Astrocyte (in vitro differentiated cells and primary cell): ENCODE results near the gene LRRC8A. TPM values are rescaled to one million over a fixed set of nuclear protein-coding genes. Genes with fewer than 3 reads are reported as not detected.

ENCODE experiments used
- DNase-seq: peaks from one replicate; pipeline ENCODE4 v3.0.0-alpha.2; 2010; ENCODE audit warnings: low read depth
- FAIRE-seq: peaks from 2 replicates; lab custom pipeline; 2011; peaks lifted over from hg19 to GRCh38; lab: Jason Lieb, UNC
- H2AFZ ChIP-seq: 2 replicates; pipeline ENCODE4 v1.6.0; 2012; ENCODE audit warnings: low read depth, low read length, inconsistent platforms
- H3K27ac ChIP-seq: 2 replicates; pipeline ENCODE4 v1.5.1; 2011; ENCODE audit warnings: low read depth, low read length, inconsistent platforms
- H3K27me3 ChIP-seq: 2 replicates; pipeline ENCODE4 v1.6.0; 2011; ENCODE audit warnings: low read length, inconsistent platforms; ENCODE audit not compliant: insufficient read depth
- H3K36me3 ChIP-seq: 2 replicates; pipeline ENCODE4 v1.5.1; 2011; ENCODE audit warnings: low read length, inconsistent platforms; ENCODE audit not compliant: insufficient read depth
- H3K4me1 ChIP-seq: 2 replicates; pipeline ENCODE4 v1.5.1; 2011; ENCODE audit warnings: low read length, inconsistent platforms; ENCODE audit not compliant: insufficient read depth
- H3K4me2 ChIP-seq: 2 replicates; pipeline ENCODE4 v1.6.0; 2012; ENCODE audit warnings: low read length, inconsistent platforms
- H3K4me3 ChIP-seq: 2 replicates; pipeline ENCODE4 v1.5.1; 2011; ENCODE audit warnings: low read depth, mild to moderate bottlenecking, low read length, inconsistent platforms; ENCODE audit not compliant: insufficient read depth
- H3K79me2 ChIP-seq: 2 replicates; pipeline ENCODE4 v1.6.0; 2012; ENCODE audit warnings: mild to moderate bottlenecking, low read length, inconsistent platforms; ENCODE audit not compliant: insufficient read depth
- H3K9ac ChIP-seq: 2 replicates; pipeline ENCODE4 v1.6.0; 2012; ENCODE audit warnings: mild to moderate bottlenecking, low read length, inconsistent platforms
- H3K9me3 ChIP-seq: 2 replicates; pipeline ENCODE4 v1.5.1; 2012; ENCODE audit warnings: low read depth, mild to moderate bottlenecking, low read length, inconsistent platforms; ENCODE audit not compliant: insufficient read depth
- H4K20me1 ChIP-seq: 2 replicates; pipeline ENCODE4 v1.6.0; 2012; ENCODE audit warnings: low read length, inconsistent platforms; ENCODE audit not compliant: insufficient read depth
- H3K27ac Mint-ChIP-seq: one replicate; pipeline ENCODE4 v1.8.0; 2021; ENCODE audit warnings: mild to moderate bottlenecking, mixed read lengths; ENCODE audit not compliant: unreplicated experiment
- H3K27me3 Mint-ChIP-seq: one replicate; pipeline ENCODE4 v1.8.0; 2021; ENCODE audit warnings: low read depth, mixed read lengths; ENCODE audit not compliant: unreplicated experiment
- H3K36me3 Mint-ChIP-seq: one replicate; pipeline ENCODE4 v1.8.0; 2021; ENCODE audit warnings: low read depth, mixed read lengths; ENCODE audit not compliant: unreplicated experiment
- H3K4me1 Mint-ChIP-seq: one replicate; pipeline ENCODE4 v1.8.0; 2021; ENCODE audit warnings: low read depth, mixed read lengths; ENCODE audit not compliant: unreplicated experiment
- H3K4me3 Mint-ChIP-seq: one replicate; pipeline ENCODE4 v1.8.0; 2021; ENCODE audit warnings: mild to moderate bottlenecking, moderate library complexity, mixed read lengths; ENCODE audit not compliant: unreplicated experiment
- H3K9me3 Mint-ChIP-seq: one replicate; pipeline ENCODE4 v1.8.0; 2021; ENCODE audit warnings: mild to moderate bottlenecking, mixed read lengths; ENCODE audit not compliant: unreplicated experiment
- EZH2 ChIP-seq: IDR thresholded peaks from 2 replicates; pipeline ENCODE4 v1.6.1; 2012; ENCODE audit warnings: mild to moderate bottlenecking, low read length, inconsistent platforms; ENCODE audit not compliant: insufficient read depth
- total RNA-seq: library from RNA; stranded (reverse); gene quantifications from 2 replicates; pipeline ENCODE4 v1.2.1, GENCODE V29; 2021
- TF ChIP-seq, protein P1 (sequence below): IDR thresholded peaks from 2 replicates; pipeline ENCODE4 v1.5.1; 2011; ENCODE audit warnings: low read depth, mild to moderate bottlenecking, inconsistent platforms, low read length, moderate library complexity; ENCODE audit not compliant: insufficient read depth

LRRC8A gene
- total RNA-seq, 1 donor from 2014 or later, result 103 TPM

- Mint-ChIP-seq H3K27ac (no peak overlapping the region), H3K4me3 (no peak overlapping the region), H3K27me3 (no peaks in the 10 kb centered on the region), H3K9me3 (no peaks in the 10 kb centered on the region), H3K4me1 (no peaks in the 10 kb centered on the region), H3K36me3 (peaks cover 18% of the 10 kb centered on the region)
- H2AFZ ChIP-seq, result no peak overlapping the region
- no peaks in the 10 kb centered on the region for H4K20me1 ChIP-seq
- H3K4me2 ChIP-seq, result no peak overlapping the region
- no peak overlapping the region for H3K9ac ChIP-seq
- no peaks in the 10 kb centered on the region for H3K9me3 ChIP-seq
- H3K27me3 ChIP-seq, result no peaks in the 10 kb centered on the region
- no peak for TF ChIP-seq EZH2
- TF ChIP-seq, protein P1, sequence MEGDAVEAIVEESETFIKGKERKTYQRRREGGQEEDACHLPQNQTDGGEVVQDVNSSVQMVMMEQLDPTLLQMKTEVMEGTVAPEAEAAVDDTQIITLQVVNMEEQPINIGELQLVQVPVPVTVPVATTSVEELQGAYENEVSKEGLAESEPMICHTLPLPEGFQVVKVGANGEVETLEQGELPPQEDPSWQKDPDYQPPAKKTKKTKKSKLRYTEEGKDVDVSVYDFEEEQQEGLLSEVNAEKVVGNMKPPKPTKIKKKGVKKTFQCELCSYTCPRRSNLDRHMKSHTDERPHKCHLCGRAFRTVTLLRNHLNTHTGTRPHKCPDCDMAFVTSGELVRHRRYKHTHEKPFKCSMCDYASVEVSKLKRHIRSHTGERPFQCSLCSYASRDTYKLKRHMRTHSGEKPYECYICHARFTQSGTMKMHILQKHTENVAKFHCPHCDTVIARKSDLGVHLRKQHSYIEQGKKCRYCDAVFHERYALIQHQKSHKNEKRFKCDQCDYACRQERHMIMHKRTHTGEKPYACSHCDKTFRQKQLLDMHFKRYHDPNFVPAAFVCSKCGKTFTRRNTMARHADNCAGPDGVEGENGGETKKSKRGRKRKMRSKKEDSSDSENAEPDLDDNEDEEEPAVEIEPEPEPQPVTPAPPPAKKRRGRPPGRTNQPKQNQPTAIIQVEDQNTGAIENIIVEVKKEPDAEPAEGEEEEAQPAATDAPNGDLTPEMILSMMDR, result no peak
- H3K36me3 ChIP-seq, result no peaks in the 10 kb centered on the region
- DNase-seq (no peak), FAIRE-seq (no peak)
- H3K4me1 ChIP-seq, result no peaks in the 10 kb centered on the region
- H3K4me3 ChIP-seq, result no peak overlapping the region
- H3K79me2 ChIP-seq, result no peaks in the 10 kb centered on the region
- H3K27ac ChIP-seq, result no peak overlapping the region
These were observed 46.4 kb upstream of the LRRC8A start for GRCh38 chr9:128835246-128836210.

DNA sequence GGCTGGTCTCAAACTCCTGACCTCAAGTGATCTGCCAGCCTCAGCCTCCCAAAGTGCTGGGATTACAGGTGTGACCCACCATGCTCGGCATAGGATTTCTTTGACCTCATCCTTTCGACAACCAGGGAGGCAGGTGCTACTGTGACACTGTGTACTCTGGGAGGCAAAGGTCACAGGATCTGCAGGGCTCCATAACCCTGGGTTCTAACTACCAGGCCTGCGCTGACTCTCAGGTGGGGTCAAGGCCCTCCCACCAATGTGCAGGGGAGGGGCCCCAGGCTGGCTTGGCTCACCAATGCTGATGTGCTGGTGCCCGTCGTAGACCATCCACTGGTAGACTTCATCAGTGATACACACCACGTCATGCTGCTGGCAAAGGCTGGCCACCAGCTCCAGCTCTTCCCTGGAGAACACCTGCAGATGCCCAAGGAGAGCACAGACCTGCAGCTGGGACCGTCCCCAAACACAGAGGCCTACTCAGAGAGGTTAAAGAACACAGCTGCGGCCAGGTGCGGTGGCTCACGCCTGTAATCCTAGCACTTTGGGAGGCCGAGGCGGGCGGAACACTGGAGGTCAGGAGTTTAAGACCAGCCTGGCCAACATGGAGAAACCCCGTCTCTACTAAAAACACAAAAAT is 45.3 kb upstream of the LRRC8A start:
- Histone ChIP-seq H3K9me3 (no peaks in the 10 kb centered on the region), H4K20me1 (no peaks in the 10 kb centered on the region), H3K9ac (no peak overlapping the region), H3K27me3 (no peaks in the 10 kb centered on the region), H3K4me3 (no peak overlapping the region), H3K4me2 (no peak overlapping the region), H3K79me2 (no peaks in the 10 kb centered on the region), H3K36me3 (no peaks in the 10 kb centered on the region), H3K4me1 (no peaks in the 10 kb centered on the region), H2AFZ (no peak overlapping the region), H3K27ac (no peak overlapping the region)
- Mint-ChIP-seq H3K4me3 (no peak overlapping the region), H3K4me1 (no peaks in the 10 kb centered on the region), H3K27ac (no peak overlapping the region), H3K27me3 (no peaks in the 10 kb centered on the region), H3K36me3 (peaks cover 18% of the 10 kb centered on the region), H3K9me3 (no peaks in the 10 kb centered on the region)
- TF ChIP-seq EZH2, result no peak
- TF ChIP-seq, protein P1, result no peak
- DNase-seq (no peak), FAIRE-seq (no peak)
